ENCODE results near the gene SIRT6.

- TF ChIP-seq POLR2A (IDR thresholded peaks at IDR 0.05) (no peak), CTCF (IDR thresholded peaks at IDR 0.05) (no peak)
Measured at GRCh38 chr19:4174213-4174894, 8.0 kb downstream of the SIRT6 start.

All from upper lobe of left lung (tissue), 4 donors.